ENCODE measurements around the gene NES. TPM values are rescaled to one million over a fixed set of nuclear protein-coding genes. Genes with fewer than 3 reads are reported as not detected.

NES gene
- total RNA-seq, 1 experiment from 2014 or later = 8.4 TPM

DNA sequence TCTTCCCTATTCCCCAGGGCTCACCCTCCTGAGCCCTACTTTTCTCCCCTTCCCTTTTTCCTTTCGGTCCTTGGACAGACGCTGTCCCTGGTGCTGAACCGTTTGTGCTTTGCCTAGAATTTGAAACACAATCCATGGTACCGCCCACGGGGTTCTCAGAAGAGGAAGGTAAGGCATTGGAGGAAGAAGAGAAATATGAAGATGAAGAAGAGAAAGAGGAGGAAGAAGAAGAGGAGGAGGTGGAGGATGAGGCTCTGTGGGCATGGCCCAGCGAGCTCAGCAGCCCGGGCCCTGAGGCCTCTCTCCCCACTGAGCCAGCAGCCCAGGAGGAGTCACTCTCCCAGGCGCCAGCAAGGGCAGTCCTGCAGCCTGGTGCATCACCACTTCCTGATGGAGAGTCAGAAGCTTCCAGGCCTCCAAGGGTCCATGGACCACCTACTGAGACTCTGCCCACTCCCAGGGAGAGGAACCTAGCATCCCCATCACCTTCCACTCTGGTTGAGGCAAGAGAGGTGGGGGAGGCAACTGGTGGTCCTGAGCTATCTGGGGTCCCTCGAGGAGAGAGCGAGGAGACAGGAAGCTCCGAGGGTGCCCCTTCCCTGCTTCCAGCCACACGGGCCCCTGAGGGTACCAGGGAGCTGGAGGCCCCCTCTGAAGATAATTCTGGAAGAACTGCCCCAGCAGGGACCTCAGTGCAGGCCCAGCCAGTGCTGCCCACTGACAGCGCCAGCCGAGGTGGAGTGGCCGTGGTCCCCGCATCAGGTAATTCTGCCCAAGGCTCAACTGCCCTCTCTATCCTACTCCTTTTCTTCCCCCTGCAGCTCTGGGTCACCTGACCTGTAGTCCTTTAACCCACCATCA, 24.8 kb downstream of the NES start:
- intact Hi-C loops (cut with micrococcal nuclease) = no loop called here
- Histone ChIP-seq H3K4me1 (ENCODE audit: control insufficient read depth in 1 of 2, insufficient read depth in 2 of 2, low read length in 2 of 2) (peaks cover 0 to 9% of the 10 kb centered on the region in 2 experiments; a peak in 1 of 4 replicates), H4K20me1 (ENCODE audit: insufficient read depth) (peaks cover 10% of the 10 kb centered on the region; the same call in 1 of the 2 replicates), H3K79me2 (ENCODE audit: insufficient read depth, low read length) (peaks cover 94% of the 10 kb centered on the region), H3K4me2 (ENCODE audit: low read length) (no peak overlapping the region), H3K4me3 (replicated peaks in 1 of 2; ENCODE audit: low read depth in 1 of 2, low read length in 2 of 2) (no peak overlapping the region), H3K36me3 (ENCODE audit: control insufficient read depth in 1 of 2, insufficient read depth in 2 of 2, low read length in 2 of 2) (peaks cover 28 to 65% of the 10 kb centered on the region in 2 experiments), H2AFZ (ENCODE audit: low read depth, low read length, poor library complexity, severe bottlenecking) (no peak overlapping the region), H3K9me3 (ENCODE audit: control insufficient read depth in 1 of 2, insufficient read depth in 1 of 2, low read depth in 1 of 2, low read length in 2 of 2) (no peaks in the 10 kb centered on the region), H3K9me2 (ENCODE audit: insufficient read depth) (no peaks in the 10 kb centered on the region), H3K27ac (ENCODE audit: low read depth, low read length) (no peak overlapping the region), H3K9ac (ENCODE audit: low read length) (no peak overlapping the region), H3K27me3 (ENCODE audit: insufficient read depth, low read length) (no peaks in the 10 kb centered on the region)
- POLR2A ChIA-PET = interaction anchor here (1.2 kb wide), 1 partner anchor 9 kb away, joined by 3 read pairs; no protein-coding TSS in a partner anchor
- no TSS peak for BruUV-seq (replicated peaks)
- RAD21 ChIA-PET (ENCODE audit: low non-redundant PET in 1 of 2, low total read pairs in 2 of 2, uncharacterized antibody in 2 of 2, unreplicated experiment in 2 of 2) = no interaction called here
- ATAC-seq (no peak), DNase-seq (ENCODE audit: low read depth, low spot score) (no peak)
- CTCF ChIA-PET = no interaction called here
- TF ChIP-seq SP1 (IDR thresholded peaks at IDR 0.05; ENCODE audit: low read depth) (no peak), FOSL1 (IDR thresholded peaks at IDR 0.05; ENCODE audit: low read depth) (no peak), SIN3A (IDR thresholded peaks at IDR 0.05; ENCODE audit: low read depth) (no peak), POLR2AphosphoS5 (IDR thresholded peaks at IDR 0.05; ENCODE audit: low read depth, low read length) (0 out of 2 replicates have a peak, but pooled peaks have one; percentile 26)

DNA sequence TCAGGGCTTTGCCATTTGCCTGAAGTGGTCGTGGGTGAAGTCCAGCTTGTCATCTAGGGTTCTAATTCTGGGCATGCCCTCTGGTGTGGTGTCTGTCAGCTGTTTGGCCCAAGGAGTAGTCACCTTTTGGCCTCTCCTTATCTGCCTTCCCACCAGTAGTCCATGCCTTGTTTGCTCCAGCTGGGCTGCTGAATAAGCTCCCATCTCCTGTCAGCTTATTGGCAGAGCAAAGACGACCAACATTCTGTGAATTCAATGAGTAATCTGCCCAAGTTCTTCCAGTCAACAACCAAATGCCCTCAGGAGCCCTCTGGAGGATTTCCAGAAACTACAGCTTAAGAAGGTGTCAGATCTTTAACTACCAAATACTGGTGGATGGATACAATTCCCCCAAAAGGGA, 28.3 kb downstream of the NES start:
- H3K9me3 ChIP-seq (ENCODE audit: control insufficient read depth in 1 of 2, insufficient read depth in 1 of 2, low read depth in 1 of 2, low read length in 2 of 2) = no peaks in the 10 kb centered on the region
- ChIA-PET CTCF (interaction anchor here (1.1 kb wide), 1 partner anchor 11 kb away, joined by 6 read pairs; no protein-coding TSS in a partner anchor), RAD21 (ENCODE audit: low non-redundant PET in 1 of 2, low total read pairs in 2 of 2, uncharacterized antibody in 2 of 2, unreplicated experiment in 2 of 2) (no interaction called here), POLR2A (interaction anchor here (1.1 kb wide), 1 partner anchor 12 kb away, joined by 4 read pairs; no protein-coding TSS in a partner anchor)
- H3K9ac ChIP-seq (ENCODE audit: low read length) = no peak overlapping the region
- H4K20me1 ChIP-seq (ENCODE audit: insufficient read depth) = no peaks in the 10 kb centered on the region
- H3K27ac ChIP-seq (ENCODE audit: low read depth, low read length) = no peak overlapping the region
- no peaks in the 10 kb centered on the region for H3K4me1 ChIP-seq (ENCODE audit: control insufficient read depth in 1 of 2, insufficient read depth in 2 of 2, low read length in 2 of 2)
- peaks cover 35 to 76% of the 10 kb centered on the region in 2 experiments for H3K36me3 ChIP-seq (ENCODE audit: control insufficient read depth in 1 of 2, insufficient read depth in 2 of 2, low read length in 2 of 2)
- no peak for DNase-seq (ENCODE audit: low read depth, low spot score)
- H3K79me2 ChIP-seq (ENCODE audit: insufficient read depth, low read length) = peaks cover 60% of the 10 kb centered on the region
- no peak overlapping the region for H3K4me3 ChIP-seq (replicated peaks in 1 of 2; ENCODE audit: low read depth in 1 of 2, low read length in 2 of 2)
- ATAC-seq = no peak
- H3K4me2 ChIP-seq (ENCODE audit: low read length) = no peak overlapping the region
- intact Hi-C loops (cut with micrococcal nuclease) = loop anchor here (1.0 kb wide), 1 partner anchor 24 kb away; no protein-coding TSS in a partner anchor
- H3K27me3 ChIP-seq (ENCODE audit: insufficient read depth, low read length) = no peaks in the 10 kb centered on the region
- BruUV-seq (replicated peaks) = no TSS peak
- no peaks in the 10 kb centered on the region for H3K9me2 ChIP-seq (ENCODE audit: insufficient read depth)
- H2AFZ ChIP-seq (ENCODE audit: low read depth, low read length, poor library complexity, severe bottlenecking) = no peak overlapping the region
- TF ChIP-seq, protein P1, sequence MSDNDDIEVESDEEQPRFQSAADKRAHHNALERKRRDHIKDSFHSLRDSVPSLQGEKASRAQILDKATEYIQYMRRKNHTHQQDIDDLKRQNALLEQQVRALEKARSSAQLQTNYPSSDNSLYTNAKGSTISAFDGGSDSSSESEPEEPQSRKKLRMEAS (IDR thresholded peaks at IDR 0.05) = no peak
- no peak for TF ChIP-seq EZH2phosphoT487 (IDR thresholded peaks at IDR 0.05; ENCODE audit: borderline replicate concordance)
- TF ChIP-seq SRF (IDR thresholded peaks at IDR 0.05; ENCODE audit: low read depth) = no peak
- TF ChIP-seq POLR2A (IDR thresholded peaks at IDR 0.05; ENCODE audit: borderline replicate concordance, extremely low read depth, insufficient read depth, insufficient read length) = no peak
- TF ChIP-seq, protein P2, sequence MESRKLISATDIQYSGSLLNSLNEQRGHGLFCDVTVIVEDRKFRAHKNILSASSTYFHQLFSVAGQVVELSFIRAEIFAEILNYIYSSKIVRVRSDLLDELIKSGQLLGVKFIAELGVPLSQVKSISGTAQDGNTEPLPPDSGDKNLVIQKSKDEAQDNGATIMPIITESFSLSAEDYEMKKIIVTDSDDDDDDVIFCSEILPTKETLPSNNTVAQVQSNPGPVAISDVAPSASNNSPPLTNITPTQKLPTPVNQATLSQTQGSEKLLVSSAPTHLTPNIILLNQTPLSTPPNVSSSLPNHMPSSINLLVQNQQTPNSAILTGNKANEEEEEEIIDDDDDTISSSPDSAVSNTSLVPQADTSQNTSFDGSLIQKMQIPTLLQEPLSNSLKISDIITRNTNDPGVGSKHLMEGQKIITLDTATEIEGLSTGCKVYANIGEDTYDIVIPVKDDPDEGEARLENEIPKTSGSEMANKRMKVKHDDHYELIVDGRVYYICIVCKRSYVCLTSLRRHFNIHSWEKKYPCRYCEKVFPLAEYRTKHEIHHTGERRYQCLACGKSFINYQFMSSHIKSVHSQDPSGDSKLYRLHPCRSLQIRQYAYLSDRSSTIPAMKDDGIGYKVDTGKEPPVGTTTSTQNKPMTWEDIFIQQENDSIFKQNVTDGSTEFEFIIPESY (IDR thresholded peaks at IDR 0.05; ENCODE audit: extremely low read depth, insufficient replicate concordance, low read length) = no peak
- no peak for TF ChIP-seq ZNF274 (IDR thresholded peaks at IDR 0.05; ENCODE audit: low read depth, low read length)
- TF ChIP-seq RAD21 (IDR thresholded peaks at IDR 0.05; ENCODE audit: low read depth) = no peak
- TF ChIP-seq, protein P3, sequence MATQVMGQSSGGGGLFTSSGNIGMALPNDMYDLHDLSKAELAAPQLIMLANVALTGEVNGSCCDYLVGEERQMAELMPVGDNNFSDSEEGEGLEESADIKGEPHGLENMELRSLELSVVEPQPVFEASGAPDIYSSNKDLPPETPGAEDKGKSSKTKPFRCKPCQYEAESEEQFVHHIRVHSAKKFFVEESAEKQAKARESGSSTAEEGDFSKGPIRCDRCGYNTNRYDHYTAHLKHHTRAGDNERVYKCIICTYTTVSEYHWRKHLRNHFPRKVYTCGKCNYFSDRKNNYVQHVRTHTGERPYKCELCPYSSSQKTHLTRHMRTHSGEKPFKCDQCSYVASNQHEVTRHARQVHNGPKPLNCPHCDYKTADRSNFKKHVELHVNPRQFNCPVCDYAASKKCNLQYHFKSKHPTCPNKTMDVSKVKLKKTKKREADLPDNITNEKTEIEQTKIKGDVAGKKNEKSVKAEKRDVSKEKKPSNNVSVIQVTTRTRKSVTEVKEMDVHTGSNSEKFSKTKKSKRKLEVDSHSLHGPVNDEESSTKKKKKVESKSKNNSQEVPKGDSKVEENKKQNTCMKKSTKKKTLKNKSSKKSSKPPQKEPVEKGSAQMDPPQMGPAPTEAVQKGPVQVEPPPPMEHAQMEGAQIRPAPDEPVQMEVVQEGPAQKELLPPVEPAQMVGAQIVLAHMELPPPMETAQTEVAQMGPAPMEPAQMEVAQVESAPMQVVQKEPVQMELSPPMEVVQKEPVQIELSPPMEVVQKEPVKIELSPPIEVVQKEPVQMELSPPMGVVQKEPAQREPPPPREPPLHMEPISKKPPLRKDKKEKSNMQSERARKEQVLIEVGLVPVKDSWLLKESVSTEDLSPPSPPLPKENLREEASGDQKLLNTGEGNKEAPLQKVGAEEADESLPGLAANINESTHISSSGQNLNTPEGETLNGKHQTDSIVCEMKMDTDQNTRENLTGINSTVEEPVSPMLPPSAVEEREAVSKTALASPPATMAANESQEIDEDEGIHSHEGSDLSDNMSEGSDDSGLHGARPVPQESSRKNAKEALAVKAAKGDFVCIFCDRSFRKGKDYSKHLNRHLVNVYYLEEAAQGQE (IDR thresholded peaks at IDR 0.05; ENCODE audit: low read depth) = no peak
- TF ChIP-seq YY1 (IDR thresholded peaks at IDR 0.05; ENCODE audit: extremely low read depth, insufficient replicate concordance, low read depth, low read length) = no peak
- TF ChIP-seq ELF1 (IDR thresholded peaks at IDR 0.05; ENCODE audit: borderline replicate concordance, low read depth) = no peak
